Astrocyte of the spinal cord (primary cell): ENCODE data around the gene NAA20.
"Not testable (repeated sequence)": the region's sequence is repeated elsewhere in the genome, so short reads cannot be mapped to it uniquely, and the experiment has no call there.

ENCODE experiments used
- DNase-seq: peaks from one replicate; pipeline ENCODE4 v3.0.0; 2011; ENCODE audit warnings: low read depth, low spot score
- H3K4me3 ChIP-seq: 2 replicates; pipeline ENCODE4 v1.5.1; 2011; ENCODE audit warnings: low read depth, mild to moderate bottlenecking, low read length, moderate library complexity
- in situ Hi-C: cut with HindIII; loops from 2 replicates; pipeline ENCODE4 v1.10.0; 2017; ENCODE audit warnings: low sequenced_read_pairs
- TF ChIP-seq, protein P1 (sequence below): IDR thresholded peaks from 2 replicates; pipeline ENCODE4 v1.5.1; 2012; ENCODE audit warnings: low read depth, mild to moderate bottlenecking, low read length, inconsistent platforms

The NAA20 gene

GRCh38 chr20:20003031-20003954, 13.9 kb upstream of the NAA20 start:
- no peak for DNase-seq
- no peak overlapping the region for H3K4me3 ChIP-seq
- TF ChIP-seq, protein P1, sequence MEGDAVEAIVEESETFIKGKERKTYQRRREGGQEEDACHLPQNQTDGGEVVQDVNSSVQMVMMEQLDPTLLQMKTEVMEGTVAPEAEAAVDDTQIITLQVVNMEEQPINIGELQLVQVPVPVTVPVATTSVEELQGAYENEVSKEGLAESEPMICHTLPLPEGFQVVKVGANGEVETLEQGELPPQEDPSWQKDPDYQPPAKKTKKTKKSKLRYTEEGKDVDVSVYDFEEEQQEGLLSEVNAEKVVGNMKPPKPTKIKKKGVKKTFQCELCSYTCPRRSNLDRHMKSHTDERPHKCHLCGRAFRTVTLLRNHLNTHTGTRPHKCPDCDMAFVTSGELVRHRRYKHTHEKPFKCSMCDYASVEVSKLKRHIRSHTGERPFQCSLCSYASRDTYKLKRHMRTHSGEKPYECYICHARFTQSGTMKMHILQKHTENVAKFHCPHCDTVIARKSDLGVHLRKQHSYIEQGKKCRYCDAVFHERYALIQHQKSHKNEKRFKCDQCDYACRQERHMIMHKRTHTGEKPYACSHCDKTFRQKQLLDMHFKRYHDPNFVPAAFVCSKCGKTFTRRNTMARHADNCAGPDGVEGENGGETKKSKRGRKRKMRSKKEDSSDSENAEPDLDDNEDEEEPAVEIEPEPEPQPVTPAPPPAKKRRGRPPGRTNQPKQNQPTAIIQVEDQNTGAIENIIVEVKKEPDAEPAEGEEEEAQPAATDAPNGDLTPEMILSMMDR, result no peak
- in situ Hi-C loops, result no loop called here

- DNase-seq, in situ Hi-C loops, H3K4me3 ChIP-seq: not testable (repeated sequence)
These were observed 13.2 kb upstream of the NAA20 start for GRCh38 chr20:20003955-20004322.

GRCh38 chr20:20005342-20005741, 11.8 kb upstream of the NAA20 start:
- no peak for DNase-seq
- TF ChIP-seq, protein P1, result no peak
- in situ Hi-C loops, result no loop called here
- no peak overlapping the region for H3K4me3 ChIP-seq

- DNase-seq, result no peak
- H3K4me3 ChIP-seq, result no peak overlapping the region
- in situ Hi-C loops, result no loop called here
- TF ChIP-seq, protein P1, result no peak
These were observed 7.3 kb upstream of the NAA20 start for GRCh38 chr20:20009784-20010253.

DNA sequence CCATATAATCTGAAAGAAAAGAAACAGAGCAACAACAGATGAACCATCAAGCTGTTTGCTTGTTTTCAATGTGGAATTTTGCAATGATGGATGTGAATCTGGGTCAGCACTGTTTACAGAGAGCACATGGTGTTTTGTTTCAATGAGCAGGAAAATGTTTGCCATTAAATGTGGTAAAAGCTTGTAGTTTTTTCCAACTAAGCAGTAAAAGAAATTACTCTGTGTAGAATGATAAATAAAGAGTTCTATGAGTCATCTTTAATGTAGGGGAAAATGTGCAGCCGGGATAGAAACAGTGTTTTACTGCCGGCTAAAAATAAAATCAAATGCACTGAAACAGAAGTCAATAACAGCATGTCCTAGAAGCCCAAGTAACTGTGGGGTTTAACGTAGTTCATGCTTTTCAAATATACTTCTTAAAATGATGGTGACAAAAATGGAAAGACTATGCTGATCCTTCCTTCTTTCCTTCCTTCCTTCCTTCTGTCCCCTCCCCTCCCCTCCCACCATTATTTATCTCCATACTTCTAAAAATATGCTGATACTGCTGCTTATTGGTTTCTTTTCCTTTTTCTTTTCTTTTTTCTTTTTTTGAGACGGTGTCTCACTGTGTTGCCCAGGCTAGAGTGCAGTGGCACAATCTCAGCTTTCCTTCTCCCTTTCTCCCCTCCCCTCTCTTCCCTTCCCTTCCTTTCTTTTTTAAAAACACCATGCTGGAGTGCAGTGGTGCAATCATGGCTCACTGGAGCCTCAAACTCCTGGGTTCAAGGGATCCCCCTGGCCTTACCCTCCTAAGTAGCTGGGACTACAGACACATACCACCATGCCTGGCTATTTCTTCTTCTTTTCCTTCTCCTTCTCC, 6.3 kb upstream of the NAA20 start:
- peak; percentile 70 for DNase-seq
- no peak overlapping the region for H3K4me3 ChIP-seq
- in situ Hi-C loops, result no loop called here
- TF ChIP-seq, protein P1, result no peak

- DNase-seq, result no peak
- TF ChIP-seq, protein P1, result no peak
These were observed 4.6 kb upstream of the NAA20 start for GRCh38 chr20:20012541-20012940.

More at GRCh38 chr20:20012541-20012940, 4.6 kb upstream of the NAA20 start:
- in situ Hi-C loops, result no loop called here
- H3K4me3 ChIP-seq, result no peak overlapping the region
